NCI-H2171 treated with DMSO at 0.1 percent for 48 hours (cell line): Measurements from ENCODE around the gene VAT1L.

ENCODE experiments used
- DNase-seq: peaks from one replicate; lab custom pipeline; 2025; lab: John Stamatoyannopoulos, UW

The VAT1L gene

DNA sequence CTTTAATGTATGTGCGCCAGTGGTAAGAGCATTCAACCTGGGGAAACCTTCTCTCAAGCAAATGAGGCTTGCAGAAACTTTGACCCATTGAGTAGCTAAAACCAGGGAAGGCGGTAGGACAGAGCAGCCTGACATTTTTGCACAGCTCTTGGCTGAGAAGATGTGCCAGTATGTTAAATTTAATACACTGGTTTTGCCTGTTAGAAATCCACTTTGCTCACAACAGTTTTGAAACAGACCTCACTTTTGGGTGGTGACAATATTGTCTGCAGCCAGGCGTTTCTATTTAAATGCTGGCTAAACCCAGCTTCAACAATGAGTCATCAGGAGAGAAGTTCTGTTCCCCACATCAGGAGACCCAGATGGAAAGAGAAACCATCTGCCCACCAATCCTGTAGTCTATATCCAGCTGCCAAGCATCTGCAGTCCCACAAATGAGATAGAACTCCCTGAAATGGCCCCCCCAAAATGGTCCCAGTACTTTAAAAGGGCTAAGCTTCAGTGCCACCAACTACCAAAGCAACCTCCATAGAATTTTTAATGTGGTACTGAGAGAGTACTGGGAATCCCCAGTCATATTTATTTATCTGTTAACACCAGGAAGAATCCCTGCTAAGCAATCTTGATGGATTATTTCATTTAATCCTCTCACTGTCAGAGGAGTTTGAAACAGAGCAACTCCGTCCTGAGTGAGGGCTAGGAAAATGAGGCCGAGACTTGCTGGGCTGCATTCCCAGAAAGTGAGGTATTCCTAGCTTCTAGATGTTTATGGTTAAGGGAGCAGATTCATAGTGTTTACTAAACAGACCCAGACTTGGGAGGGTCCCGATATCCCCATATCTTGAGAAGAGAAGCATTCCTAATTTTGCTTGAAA lies 205.0 kb downstream of the VAT1L start:
- no peak for DNase-seq

DNA sequence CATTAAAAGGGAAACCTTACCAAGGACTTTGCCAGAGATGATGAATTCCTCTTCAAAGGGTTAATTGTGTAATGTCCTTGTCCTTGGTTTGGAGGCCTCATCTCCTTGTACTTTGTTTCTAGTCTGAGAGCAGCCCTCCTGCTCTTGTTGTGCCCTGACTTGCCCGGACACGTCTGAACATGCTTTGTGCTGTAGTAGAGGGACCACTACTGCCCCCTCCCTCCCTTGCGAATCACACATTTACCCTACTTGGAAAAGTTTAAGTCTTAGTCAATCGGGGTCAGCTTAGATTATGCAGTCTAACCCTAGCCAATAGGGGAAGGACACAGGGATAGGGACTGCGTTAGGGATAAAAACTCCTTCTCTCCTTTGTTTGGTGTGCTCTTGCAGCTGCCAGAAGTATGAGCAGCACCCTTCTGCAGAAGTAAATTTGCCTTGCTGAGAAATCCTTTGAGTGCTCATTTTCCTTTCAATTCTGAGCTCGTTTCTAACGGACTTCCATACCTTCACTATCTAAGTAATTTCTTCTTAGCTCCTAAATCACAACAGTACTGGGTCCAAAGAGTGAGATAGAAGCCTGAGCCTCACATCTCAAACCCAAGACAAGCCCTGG lies 207.6 kb downstream of the VAT1L start:
- DNase-seq, result no peak

DNA sequence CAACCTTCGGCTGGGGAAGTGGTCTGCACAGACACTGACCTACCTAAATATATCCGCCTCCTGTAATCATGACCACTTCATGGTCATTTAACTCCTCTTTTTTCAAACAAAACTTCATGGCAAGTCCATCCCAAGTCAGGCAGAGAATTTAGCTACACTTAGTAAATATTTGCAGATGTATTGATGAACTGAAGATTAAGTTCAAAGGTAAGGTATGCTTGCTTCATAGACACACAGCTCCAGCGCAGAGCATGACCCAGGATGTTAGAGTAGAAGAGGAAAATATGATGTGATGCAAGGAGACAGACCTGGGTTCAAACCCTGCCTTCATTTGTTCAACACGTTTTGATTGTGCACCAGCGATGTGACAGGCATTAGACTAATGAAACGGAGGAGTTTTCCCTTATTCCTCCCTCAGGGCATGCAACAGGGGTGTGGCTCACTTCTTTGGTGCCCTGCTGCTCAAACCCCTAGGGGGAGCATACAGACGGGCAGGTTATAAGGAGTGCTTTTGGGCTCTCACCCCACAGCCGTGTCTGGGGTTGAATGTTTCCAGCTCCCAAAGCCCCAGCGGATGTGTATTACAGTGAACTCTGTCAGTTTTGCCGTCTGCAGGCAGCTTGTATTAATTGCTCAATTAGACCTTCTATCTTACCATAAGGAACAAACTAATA lies 210.1 kb downstream of the VAT1L start:
- DNase-seq, result no peak

DNA sequence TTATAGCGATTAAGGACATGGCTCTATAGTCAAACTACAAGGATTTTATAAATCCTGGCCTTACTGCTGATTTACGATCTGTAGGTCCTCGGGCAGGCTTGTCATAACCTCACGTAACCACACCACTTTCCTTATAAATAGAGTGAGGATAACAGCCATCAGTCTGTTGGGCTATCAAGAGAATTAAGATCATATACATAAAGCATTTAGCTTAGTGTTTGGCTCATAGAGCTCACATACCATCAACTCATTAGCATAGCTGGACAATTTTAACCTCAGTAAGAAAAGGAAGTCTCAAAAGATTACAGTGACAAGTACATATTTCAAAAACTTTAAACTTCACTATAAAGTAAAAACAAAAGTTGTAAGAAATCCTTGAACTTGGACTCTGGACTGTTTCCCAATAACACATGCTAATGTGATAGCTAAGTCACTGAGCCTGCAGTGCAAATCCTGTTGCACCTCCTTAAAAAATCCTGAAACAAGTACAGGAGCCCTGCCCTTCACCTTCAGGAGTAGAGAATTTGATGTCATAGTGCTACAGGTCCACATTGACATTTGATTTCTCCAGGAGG lies 213.2 kb downstream of the VAT1L start:
- no peak for DNase-seq

DNA sequence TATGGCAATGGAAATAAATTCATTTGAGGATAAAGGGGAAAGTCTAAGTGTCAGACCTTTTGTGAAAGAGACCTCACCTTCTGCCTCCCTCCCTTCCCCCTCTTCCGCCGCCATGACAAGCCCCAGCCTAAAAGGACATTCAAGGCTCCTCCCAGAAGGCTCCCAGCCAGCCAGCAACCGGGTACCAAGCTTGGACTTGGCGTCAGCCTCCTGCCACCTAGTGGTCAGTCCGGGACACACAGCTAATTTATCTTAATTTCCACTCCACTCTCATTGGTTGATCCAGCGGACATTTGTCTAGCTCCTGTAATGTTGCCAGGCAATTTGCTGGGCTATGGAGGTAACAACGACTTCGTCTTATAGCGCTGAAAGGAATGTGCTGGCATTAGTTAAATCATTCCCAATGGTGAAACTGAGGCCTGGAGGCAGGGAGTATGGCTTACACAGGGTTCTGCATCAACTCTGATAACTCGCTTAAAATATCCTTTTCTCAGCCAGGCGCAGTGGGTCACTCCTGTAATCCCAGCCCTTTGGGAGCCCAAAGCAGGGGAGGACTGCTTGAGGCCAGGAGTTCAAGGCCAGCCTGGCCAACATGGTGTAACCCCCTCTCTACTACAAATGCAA lies 214.7 kb downstream of the VAT1L start:
- DNase-seq, result peak; percentile 75

DNA sequence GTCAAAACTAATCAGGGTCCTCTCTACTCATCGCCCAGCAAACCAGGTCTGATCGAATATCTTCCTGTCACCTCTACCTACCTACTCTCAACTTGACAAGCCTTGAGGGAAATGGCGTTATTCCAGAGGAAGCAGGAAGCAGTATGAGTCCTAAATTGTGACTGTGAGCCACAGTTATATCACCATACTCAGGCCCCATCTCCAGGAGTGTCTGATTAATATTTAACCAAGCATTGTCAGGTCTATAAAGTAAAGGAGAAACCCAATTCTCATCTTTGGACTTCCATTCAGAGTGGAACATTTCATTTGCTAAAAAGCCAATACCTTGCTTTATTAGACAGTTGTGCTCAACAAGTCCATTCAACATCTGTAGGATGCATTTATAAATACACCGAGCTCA lies 216.2 kb downstream of the VAT1L start:
- DNase-seq, result no peak

DNA sequence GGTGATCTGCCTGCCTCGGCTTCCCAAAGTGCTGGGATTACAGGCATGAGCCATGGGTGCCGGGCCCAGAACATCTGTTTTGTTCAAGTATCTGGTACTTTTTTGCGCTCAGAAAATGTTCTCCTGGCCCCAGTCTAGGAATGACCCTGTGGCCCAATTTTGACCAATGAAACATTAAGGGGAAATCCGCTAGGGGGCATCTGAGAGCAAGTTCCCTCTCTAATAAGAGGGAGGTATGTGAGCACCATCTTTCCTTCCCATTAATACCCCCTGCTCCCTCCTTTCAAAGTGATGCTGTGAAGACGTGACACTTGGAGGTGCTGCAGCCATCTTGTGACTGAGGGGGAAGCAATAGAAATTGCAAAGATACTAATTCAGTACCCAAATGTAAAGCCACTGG lies 217.5 kb downstream of the VAT1L start:
- no peak for DNase-seq

DNA sequence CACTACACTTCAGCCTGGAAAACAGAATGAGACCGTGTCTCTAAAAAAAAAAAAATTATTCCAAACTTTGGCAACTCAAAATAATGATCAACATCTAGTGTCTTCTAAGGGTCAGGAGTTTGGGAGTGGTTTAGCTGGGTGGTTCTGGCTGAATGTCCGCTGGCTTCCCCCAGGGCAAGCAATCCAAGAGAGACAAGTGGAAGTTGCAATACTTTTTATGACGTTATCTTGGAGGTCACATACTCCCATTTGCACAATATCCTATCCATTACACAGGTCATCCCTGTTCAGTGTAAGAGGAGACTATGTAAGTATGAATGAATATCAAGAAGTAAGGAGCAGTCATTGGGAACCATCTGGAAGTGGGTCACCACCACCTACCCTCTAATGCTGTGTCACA lies 218.8 kb downstream of the VAT1L start:
- no peak for DNase-seq

DNA sequence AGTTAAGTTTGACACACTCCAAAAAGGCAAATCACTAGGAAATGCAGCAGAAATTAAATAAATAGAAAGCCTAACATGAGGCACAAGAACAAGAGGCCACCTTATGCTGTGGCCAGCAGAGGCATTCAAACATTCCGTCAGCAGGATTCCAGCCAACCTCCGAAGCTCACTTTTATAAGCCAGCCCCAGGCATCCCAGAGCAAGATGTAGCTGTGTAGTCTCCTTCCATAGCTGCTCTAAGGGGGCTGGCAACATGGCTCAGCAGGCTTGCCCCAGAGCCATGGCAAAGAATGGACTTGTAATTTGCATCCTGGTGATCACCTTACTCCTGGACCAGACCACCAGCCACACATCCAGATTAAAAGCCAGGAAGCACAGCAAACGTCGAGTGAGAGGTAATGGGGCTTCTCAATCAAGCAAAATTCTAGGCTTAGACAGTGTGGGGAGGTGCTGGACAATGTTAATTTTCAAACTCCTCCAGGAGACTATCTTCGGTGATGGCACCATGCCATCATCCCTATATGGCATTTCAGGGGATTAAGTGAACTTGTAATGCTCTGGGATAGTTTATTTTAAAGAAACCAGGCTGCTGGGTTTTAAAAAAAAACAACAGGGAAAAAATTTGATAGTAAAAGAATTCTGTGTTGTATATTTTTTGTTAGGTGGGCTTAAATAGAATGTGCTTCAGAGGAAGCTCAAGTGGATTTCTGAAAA lies 234.1 kb downstream of the VAT1L start, which contains the start of gene CLEC3A:
CLEC3A (plus strand) TSS at position 202 of the 714 bp plus-strand sequence; CDS start at position 281, 79 bp downstream.
- no peak for DNase-seq

DNA sequence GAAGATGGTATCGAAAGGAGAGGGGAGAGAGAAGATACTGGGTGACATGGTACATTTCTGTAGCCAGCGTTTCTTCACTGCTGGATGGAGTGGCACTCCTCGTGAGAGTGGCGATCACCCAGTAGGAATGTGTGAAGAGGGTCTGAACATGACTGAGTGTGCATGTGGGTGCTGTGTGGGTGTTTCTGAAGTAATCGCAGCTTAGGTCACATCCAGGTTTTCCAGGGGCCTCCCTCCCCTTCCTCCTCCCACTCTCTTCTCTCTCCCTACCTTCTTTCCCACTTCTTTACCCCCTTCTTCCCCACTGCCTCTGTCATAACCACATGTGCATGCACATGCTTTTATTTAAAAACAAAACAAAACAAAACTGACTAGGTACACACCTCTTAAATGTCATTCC lies 235.8 kb downstream of the VAT1L start:
- no peak for DNase-seq

DNA sequence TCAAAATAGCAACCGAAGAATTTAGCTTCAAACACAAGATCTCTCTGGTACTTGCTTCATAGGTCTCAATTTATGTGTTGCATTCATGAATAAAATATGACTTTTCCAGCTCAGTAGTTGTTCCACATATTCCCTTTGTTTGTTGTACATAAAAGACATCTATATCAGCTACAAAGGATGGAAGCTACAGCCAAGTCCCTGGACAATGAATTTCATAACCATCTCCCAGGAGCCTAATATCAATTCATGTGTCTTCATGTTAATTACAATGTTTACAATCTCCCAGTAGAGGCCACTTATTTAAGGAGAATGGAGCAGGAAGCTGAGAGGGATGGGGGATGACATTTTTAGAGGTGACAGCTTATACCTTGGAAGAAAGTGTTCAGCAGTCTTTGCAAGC lies 237.3 kb downstream of the VAT1L start:
- DNase-seq, result no peak

DNA sequence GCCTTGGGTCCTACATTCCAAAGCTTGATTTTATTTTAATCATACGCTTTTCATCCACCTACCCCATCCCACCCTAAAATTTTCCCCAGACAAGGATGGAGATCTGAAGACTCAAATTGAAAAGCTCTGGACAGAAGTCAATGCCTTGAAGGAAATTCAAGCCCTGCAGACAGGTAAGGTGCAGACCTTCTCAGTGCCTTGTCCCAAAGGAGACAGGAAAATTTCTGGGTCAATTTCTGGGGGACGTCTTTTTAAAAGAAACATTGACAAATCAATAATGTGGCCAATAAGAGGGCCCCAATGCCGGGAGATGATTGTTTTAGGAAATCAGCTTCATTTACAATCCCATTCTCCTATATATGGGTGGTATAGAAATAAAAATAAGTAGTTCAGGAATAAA lies 239.7 kb downstream of the VAT1L start:
- no peak for DNase-seq
